ENCODE data around the gene FLRT3.

GRCh38 chr20:14335052-14335451 is 2.4 kb downstream of the FLRT3 start:
- TF ChIP-seq CTCF (IDR thresholded peaks at IDR 0.05) (no peak), POLR2A (IDR thresholded peaks at IDR 0.05; ENCODE audit: low read depth) (no peak)

Measured in esophagus muscularis mucosa (tissue), 3 donors.